NCI-H1694 (cell line): ENCODE results near the gene SERPINA9.
"Not testable (repeated sequence)": the region's sequence is repeated elsewhere in the genome, so short reads cannot be mapped to it uniquely, and the experiment has no call there.

Experiments
- DNase-seq: peaks from one replicate; lab custom pipeline; 2025; lab: John Stamatoyannopoulos, UW

SERPINA9 gene

GRCh38 chr14:94476023-94476422 lies at the start of gene SERPINA9:
TSS of gene SERPINA9 (minus strand) at chr14:94476197. CDS start at chr14:94469840, 6,357 bp downstream.
- DNase-seq, result no peak

- no peak for DNase-seq
Observed at GRCh38 chr14:94524093-94524492, 48.1 kb upstream of the SERPINA9 start.

- no peak for DNase-seq
Observed at GRCh38 chr14:94523265-94523664, 47.3 kb upstream of the SERPINA9 start.

GRCh38 chr14:94522115-94522724 lies 46.2 kb upstream of the SERPINA9 start:
- no peak for DNase-seq

GRCh38 chr14:94521375-94522114 lies 45.5 kb upstream of the SERPINA9 start:
- DNase-seq, result no peak

- no peak for DNase-seq
Observed at GRCh38 chr14:94517641-94518257, 41.8 kb upstream of the SERPINA9 start.

GRCh38 chr14:94517248-94517640 lies 41.2 kb upstream of the SERPINA9 start:
- no peak for DNase-seq

- no peak for DNase-seq
Observed at GRCh38 chr14:94515856-94516255, 39.9 kb upstream of the SERPINA9 start.

- no peak for DNase-seq
Observed at GRCh38 chr14:94515426-94515825, 39.4 kb upstream of the SERPINA9 start.

- DNase-seq, result no peak
Observed at GRCh38 chr14:94514351-94514750, 38.4 kb upstream of the SERPINA9 start.

- not testable (repeated sequence) for DNase-seq
Observed at GRCh38 chr14:94510481-94510880, 34.5 kb upstream of the SERPINA9 start.

- no peak for DNase-seq
Observed at GRCh38 chr14:94509356-94509755, 33.4 kb upstream of the SERPINA9 start, which contains the start of gene SERPINA12. TSS of gene SERPINA12 (minus strand) at chr14:94509469. CDS start at chr14:94498397, 11,072 bp downstream.

- DNase-seq, result no peak
Observed at GRCh38 chr14:94505641-94506040, 29.6 kb upstream of the SERPINA9 start.

GRCh38 chr14:94505206-94505605 lies 29.2 kb upstream of the SERPINA9 start:
- no peak for DNase-seq

- peak; percentile 33 for DNase-seq
Observed at GRCh38 chr14:94501588-94502516, 25.9 kb upstream of the SERPINA9 start.

GRCh38 chr14:94500264-94500663 lies 24.3 kb upstream of the SERPINA9 start:
- DNase-seq, result no peak

GRCh38 chr14:94499673-94500072 lies 23.7 kb upstream of the SERPINA9 start:
- DNase-seq, result no peak

GRCh38 chr14:94498215-94498614 lies 22.2 kb upstream of the SERPINA9 start:
- DNase-seq, result no peak

- DNase-seq, result no peak
Observed at GRCh38 chr14:94494085-94494484, 18.1 kb upstream of the SERPINA9 start.

- DNase-seq, result no peak
Observed at GRCh38 chr14:94491511-94491910, 15.5 kb upstream of the SERPINA9 start.

- no peak for DNase-seq
Observed at GRCh38 chr14:94489336-94489735, 13.3 kb upstream of the SERPINA9 start.

GRCh38 chr14:94486883-94487282 lies 10.9 kb upstream of the SERPINA9 start:
- DNase-seq, result no peak
